GM18505 (cell line): Measurements from ENCODE around the gene PPM1E.
"Not testable (repeated sequence)": the region's sequence is repeated elsewhere in the genome, so short reads cannot be mapped to it uniquely, and the experiment has no call there.

Source experiments
- ATAC-seq: cut with Tn5 transposase; IDR thresholded peaks from one replicate; pipeline ENCODE4 v1.9.1; 2021; ENCODE audit not compliant: unreplicated experiment
- POLR2A ChIP-seq: IDR thresholded peaks from 4 replicates; pipeline ENCODE4 v1.6.1; 2011; ENCODE audit warnings: borderline replicate concordance; ENCODE audit not compliant: insufficient read depth, insufficient read length; ENCODE audit errors: extremely low read depth

Gene PPM1E

GRCh38 chr17:58832514-58832913, 76.9 kb downstream of the PPM1E start:
- ATAC-seq = no peak

GRCh38 chr17:58837699-58838098, 82.0 kb downstream of the PPM1E start:
- TF ChIP-seq POLR2A = no peak
- no peak for ATAC-seq

More at GRCh38 chr17:58832514-58832913, 76.9 kb downstream of the PPM1E start:
- no peak for TF ChIP-seq POLR2A

- no peak for ATAC-seq
- TF ChIP-seq POLR2A = no peak
These were observed 85.4 kb downstream of the PPM1E start for GRCh38 chr17:58840820-58841612.

GRCh38 chr17:58846413-58846812, 90.8 kb downstream of the PPM1E start:
- not testable (repeated sequence) for ATAC-seq

- ATAC-seq = not testable (repeated sequence)
These were observed 94.5 kb downstream of the PPM1E start for GRCh38 chr17:58850106-58850505.

- ATAC-seq = no peak
- no peak for TF ChIP-seq POLR2A
These were observed 109.6 kb downstream of the PPM1E start for GRCh38 chr17:58865301-58865700.

GRCh38 chr17:58870747-58871146, 115.1 kb downstream of the PPM1E start:
- no peak for TF ChIP-seq POLR2A
- no peak for ATAC-seq

- ATAC-seq = no peak
- no peak for TF ChIP-seq POLR2A
These were observed 118.3 kb downstream of the PPM1E start for GRCh38 chr17:58873926-58874325.

- TF ChIP-seq POLR2A = no peak
- no peak for ATAC-seq
These were observed 119.6 kb downstream of the PPM1E start for GRCh38 chr17:58875261-58875660.

GRCh38 chr17:58884161-58884560, 128.5 kb downstream of the PPM1E start:
- TF ChIP-seq POLR2A = no peak
- no peak for ATAC-seq

- no peak for ATAC-seq
- TF ChIP-seq POLR2A = no peak
These were observed 130.9 kb downstream of the PPM1E start for GRCh38 chr17:58886514-58886913.

GRCh38 chr17:58889928-58890327, 134.3 kb downstream of the PPM1E start:
- TF ChIP-seq POLR2A = no peak
- ATAC-seq = no peak

GRCh38 chr17:58899191-58899590, 143.5 kb downstream of the PPM1E start:
- no peak for ATAC-seq
- no peak for TF ChIP-seq POLR2A

GRCh38 chr17:58902322-58902721, 146.7 kb downstream of the PPM1E start:
- ATAC-seq = no peak
- TF ChIP-seq POLR2A = no peak
